Effector CD8-positive, alpha-beta T cell (primary cell): ENCODE results near the gene ADRA2B.

Experiments used
- DNase-seq: peaks from one replicate; lab custom pipeline; 2025; lab: John Stamatoyannopoulos, UW

ADRA2B gene

DNA sequence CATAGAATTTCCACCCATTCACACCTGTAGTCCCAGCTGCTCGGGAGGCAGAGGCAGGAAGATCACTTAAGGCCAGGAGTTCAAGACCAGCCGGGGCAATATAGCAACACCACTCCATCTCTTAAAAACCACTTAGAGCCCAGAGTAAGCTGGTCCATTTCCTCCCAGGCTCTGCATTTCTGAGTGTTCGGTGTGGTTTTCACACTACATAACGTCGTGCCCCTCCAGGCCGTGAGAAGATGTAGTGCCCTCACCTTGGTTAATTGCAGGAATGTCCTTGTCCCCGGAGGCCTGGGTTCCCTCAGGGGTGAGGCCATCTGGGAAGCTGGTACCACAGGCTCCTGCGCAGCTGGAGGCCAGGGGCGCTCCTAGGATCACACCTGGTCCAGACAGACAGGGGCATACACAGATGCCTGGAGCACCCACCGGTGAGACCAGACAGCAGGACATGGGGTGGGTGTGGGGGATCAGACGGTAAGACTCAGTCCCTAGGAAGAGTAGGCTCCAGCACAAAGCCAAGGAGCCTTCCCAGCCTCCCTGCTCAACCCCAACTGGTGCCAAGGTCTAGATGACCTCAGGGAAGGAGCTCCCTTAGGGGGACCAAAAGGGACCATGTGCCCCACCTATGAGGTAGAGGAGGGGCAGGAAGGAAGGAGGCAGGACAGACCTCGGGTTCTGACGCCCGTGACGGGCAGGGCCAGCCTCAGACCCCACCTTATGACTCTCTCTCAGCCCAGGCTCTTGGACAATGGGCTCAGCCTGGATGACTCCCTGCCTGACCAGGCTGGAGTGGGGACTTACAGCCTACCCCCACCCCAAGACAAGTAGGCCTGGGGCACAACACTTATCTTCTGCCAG, 21.2 kb upstream of the ADRA2B start:
- DNase-seq: no peak

- DNase-seq: no peak
Observed at GRCh38 chr2:96136129-96136720, 19.9 kb upstream of the ADRA2B start.

GRCh38 chr2:96135621-96136020, 19.2 kb upstream of the ADRA2B start:
- no peak for DNase-seq

- no peak for DNase-seq
Observed at GRCh38 chr2:96135171-96135570, 18.8 kb upstream of the ADRA2B start.

DNA sequence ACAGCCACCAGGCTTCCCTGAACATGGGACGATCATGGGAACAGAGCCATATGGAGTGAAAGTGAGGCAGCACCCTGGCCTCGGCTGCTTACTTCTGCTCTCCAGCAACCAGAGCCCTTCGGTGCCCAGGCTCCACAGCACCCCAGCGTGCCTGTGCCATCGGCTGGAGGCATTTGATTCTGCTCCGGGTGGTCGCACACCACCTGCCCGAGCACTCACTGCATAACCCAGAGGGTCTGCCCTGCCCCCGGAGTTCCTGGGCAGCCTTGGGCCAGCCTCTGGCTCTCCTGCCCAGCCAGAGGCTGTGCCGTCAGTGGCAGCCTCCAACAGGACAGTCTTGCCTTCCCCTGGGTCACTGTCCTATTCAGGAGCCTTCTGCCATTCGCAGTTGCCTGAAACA, 18.1 kb upstream of the ADRA2B start:
- no peak for DNase-seq

- DNase-seq: no peak
Observed at GRCh38 chr2:96131813-96132745, 15.7 kb upstream of the ADRA2B start.

- no peak for DNase-seq
Observed at GRCh38 chr2:96131152-96131812, 14.9 kb upstream of the ADRA2B start.

DNA sequence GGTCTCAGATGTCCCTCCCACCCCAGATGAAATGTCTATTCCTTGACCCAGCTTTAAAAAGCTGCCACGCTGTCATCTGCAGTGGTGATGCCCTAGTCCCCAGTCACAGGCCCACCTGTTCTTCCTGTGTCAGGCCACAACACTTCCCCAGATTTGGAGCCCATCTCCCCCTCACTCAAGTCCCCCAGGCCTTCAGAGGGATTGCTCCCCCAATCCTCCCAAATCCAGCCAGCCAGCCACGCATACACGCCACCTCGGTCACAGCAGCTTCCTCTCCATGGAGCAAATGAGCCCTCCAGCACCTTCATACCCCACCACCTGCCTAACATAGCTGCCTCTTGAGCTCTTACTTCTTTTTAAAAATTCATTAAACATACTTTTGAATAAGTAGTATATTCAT, 14.1 kb upstream of the ADRA2B start:
- DNase-seq: no peak

DNA sequence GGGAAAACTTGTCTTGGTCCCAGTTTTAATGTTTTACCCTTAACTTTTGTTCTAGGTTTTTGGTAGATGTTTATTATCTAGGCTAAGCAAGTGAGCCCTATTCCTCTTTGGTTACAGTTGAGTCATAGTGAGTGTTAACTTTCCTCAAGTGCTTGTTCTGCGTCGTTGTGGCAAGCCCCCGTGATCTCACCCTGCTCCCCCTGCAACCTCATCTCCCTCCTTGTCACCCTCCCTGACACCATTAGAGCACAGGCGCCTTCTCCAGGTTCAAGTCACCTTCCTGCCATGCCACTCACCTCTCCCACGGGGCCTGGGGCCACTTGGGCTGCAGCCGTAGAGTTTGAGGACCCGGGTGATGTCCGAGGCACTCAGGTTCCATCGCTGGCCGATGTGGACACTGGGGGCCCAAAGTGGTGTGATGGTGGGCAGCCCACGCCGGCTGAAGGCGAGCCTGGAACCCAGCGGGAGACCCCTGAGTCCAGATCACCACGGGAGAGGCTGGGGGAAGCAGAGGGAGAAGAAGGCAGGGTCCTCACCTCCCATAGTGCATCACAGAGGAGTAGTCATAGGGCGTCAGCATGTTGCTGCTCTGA, 13.3 kb upstream of the ADRA2B start:
- DNase-seq: no peak

- DNase-seq: no peak
Observed at GRCh38 chr2:96128456-96128855, 12.1 kb upstream of the ADRA2B start.

GRCh38 chr2:96124406-96125265, 8.3 kb upstream of the ADRA2B start:
- no peak for DNase-seq

DNA sequence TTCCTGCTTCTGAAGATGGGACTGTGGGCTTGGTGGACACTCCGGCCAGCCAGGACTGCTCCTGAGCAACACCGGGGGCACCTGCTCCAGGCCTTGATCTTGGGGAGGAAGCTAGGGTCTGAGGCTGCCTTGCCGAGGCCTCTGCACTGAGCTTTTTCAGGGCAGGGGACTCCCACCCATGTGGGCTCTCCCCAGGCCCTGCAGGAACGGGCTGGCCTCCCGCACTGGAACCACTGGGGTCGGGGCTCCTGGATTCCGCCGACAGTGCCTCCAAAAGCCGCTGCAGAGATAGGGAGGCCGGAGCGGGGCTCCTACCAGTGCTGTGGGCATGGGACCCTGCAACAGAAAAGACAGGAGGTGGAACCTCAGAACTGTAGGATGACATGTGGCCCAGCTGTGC, 7.6 kb upstream of the ADRA2B start:
- no peak for DNase-seq

DNA sequence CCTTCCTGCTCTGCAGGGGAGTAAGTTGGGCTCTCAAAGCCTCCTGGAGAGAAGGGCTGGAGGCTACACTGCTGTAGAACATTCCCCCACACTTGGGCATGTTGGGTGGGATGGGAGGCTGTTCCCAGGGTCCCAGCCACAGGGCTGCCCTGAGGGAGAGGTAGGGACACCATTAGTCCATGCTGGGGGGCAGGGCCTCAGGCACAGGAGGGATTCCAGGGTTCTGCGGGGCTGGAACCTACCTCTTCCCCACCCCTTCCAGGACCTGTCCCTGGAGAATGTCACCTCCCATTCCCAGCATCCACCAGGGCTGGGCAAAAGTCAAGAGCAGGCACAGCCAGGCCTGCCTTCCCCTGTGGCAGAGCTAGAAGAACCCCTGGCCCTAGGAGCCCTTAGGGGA, 6.9 kb upstream of the ADRA2B start:
- no peak for DNase-seq

DNA sequence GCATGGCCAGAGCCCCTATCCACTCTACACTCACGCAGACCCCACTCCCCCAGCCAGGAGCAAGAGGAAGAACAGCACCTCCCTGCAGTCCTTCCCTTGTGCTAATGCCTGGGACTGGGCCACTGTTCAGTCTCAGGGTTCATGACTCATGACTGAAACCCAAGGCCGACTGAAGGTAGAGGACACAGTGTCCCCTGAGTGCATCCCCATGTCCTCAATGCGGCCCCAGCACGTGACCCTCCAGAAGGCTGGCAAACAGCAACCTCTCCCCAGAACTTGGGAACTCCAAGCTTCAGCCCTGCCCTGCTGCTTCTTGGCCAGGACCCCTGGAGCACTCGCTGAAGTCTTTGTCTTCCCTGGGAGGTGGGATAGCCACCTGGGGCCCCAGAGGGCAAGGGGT, 6.0 kb upstream of the ADRA2B start:
- DNase-seq: no peak

- DNase-seq: no peak
Observed at GRCh38 chr2:96121414-96121813, 5.0 kb upstream of the ADRA2B start.

GRCh38 chr2:96120991-96121390, 4.6 kb upstream of the ADRA2B start:
- no peak for DNase-seq

DNA sequence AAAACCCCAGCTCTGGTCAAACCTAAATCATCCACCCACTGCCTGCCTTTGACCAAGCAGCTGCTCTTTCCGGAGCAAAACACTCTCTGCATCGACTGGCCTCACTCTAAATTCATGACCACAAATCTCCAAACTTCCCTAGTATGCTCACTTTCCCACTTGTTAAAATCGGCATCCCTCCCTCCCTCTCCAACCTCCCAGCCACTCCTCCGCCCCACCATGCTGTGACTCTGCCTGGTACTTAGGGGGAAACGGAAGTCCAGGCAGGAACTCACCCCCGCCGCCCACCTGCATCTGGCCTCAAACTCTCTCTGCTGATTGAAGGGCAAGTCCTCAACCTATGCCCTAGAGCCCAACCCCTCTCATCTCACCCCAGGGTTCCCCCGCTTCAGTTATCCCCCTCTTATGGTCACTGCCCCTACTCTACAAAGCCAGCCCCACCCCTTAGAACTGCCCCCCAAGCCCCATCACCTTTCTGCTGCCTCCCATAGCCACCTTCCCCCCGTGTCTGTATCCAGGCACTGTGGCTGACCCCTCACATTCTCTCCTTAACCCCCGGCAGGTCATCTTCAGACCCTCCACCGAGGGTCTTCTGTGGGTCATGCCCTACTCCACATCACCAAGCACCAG, 3.8 kb upstream of the ADRA2B start:
- DNase-seq: no peak

DNA sequence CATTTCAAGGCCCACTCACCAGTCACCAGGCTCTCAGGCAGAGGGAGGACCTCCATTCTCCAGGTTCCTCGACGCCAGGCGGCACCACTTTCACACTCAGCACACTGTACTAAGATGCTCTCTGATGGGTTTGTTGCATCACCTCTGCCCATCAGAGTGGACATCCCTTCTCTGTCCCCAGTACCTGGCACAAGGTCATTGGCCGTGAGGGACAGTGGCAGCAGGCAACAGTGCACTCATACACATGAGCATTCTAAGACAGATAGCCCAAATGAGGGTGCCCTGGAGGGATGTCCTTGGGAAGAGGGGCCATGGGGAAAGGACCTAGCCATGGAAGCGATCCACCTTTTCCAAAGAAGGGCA, 3.0 kb upstream of the ADRA2B start:
- DNase-seq: no peak

- no peak for DNase-seq
Observed at GRCh38 chr2:96118698-96119388, 2.5 kb upstream of the ADRA2B start.
